HEK293 (cell line): Measurements from ENCODE around the gene MRPL45.

Experiments
- CTCF ChIA-PET: fragments of 350-600 bp; formaldehyde crosslinking; extraction: SDS; loops from one replicate; lab custom pipeline; 2021; ENCODE audit warnings: antibody characterized with exemption; lab: Yijun Ruan, JAX
- POLR2A ChIA-PET: fragments of 300-600 bp; formaldehyde crosslinking; extraction: SDS; loops from one replicate; lab custom pipeline; 2020; ENCODE audit warnings: antibody characterized with exemption, inconsistent platforms; lab: Yijun Ruan, JAX
- H3K27ac ChIP-seq: fragments of 200-500 bp; sonication (Bioruptor generic); 2 replicates; pipeline ENCODE4 v1.5.1; 2014; ENCODE audit warnings: low read depth, low read length, control low read depth, inconsistent platforms; ENCODE audit errors: extremely low read depth
- H3K36me3 ChIP-seq, 2 experiments: fragments of 200-500 bp in 1 of 2; sonication (Bioruptor generic) in 1 of 2; 1 replicate in 1 of 2; 2 replicates in 1 of 2; pipeline ENCODE4 v1.5.1; 2014 to 2017; ENCODE audit warnings: inconsistent platforms in 2 of 2, low read length in 2 of 2; ENCODE audit not compliant: control insufficient read depth in 2 of 2, insufficient read depth in 1 of 2
- H3K4me1 ChIP-seq: fragments of 200-500 bp; sonication (Bioruptor generic); 2 replicates; pipeline ENCODE4 v1.5.1; 2014; ENCODE audit warnings: mild to moderate bottlenecking, low read length, inconsistent platforms; ENCODE audit not compliant: control insufficient read depth, insufficient read depth
- H3K4me3 ChIP-seq: 2 replicates; pipeline ENCODE4 v1.5.1; 2011; ENCODE audit warnings: low read depth, mild to moderate bottlenecking, control low read depth, low read length, moderate library complexity
- H3K9me3 ChIP-seq: fragments of 200-500 bp; sonication (Bioruptor generic); 2 replicates; pipeline ENCODE4 v1.5.1; 2014; ENCODE audit warnings: low read depth, low read length, inconsistent platforms; ENCODE audit not compliant: control insufficient read depth, insufficient read depth
- GFI1B ChIP-seq: fragments of 450-650 bp; formaldehyde crosslinking; IDR thresholded peaks from 2 replicates; pipeline ENCODE4 v1.5.1; 2016; ENCODE audit warnings: missing biosample characterization, missing genetic modification characterization
- GLI2 ChIP-seq: fragments of 450-650 bp; formaldehyde crosslinking; IDR thresholded peaks from 2 replicates; pipeline ENCODE4; 2017; ENCODE audit warnings: missing biosample characterization, missing genetic modification characterization, low read depth, borderline replicate concordance
- GLIS2 ChIP-seq: fragments of 450-650 bp; formaldehyde crosslinking; IDR thresholded peaks from 2 replicates; pipeline ENCODE4 v1.5.1; 2016; ENCODE audit warnings: missing biosample characterization, missing genetic modification characterization
- KLF8 ChIP-seq: fragments of 450-650 bp; formaldehyde crosslinking; IDR thresholded peaks from 2 replicates; pipeline ENCODE4 v1.5.1; 2016; ENCODE audit warnings: missing biosample characterization, missing genetic modification characterization
- SP3 ChIP-seq: fragments of 450-650 bp; formaldehyde crosslinking; IDR thresholded peaks from 2 replicates; pipeline ENCODE4 v1.5.1; 2016; ENCODE audit warnings: missing biosample characterization, missing genetic modification characterization
- ZNF202 ChIP-seq: fragments of 450-650 bp; formaldehyde crosslinking; IDR thresholded peaks from 2 replicates; pipeline ENCODE4 v1.5.1; 2016; ENCODE audit warnings: missing biosample characterization, missing genetic modification characterization, borderline replicate concordance
- ZNF292 ChIP-seq: fragments of 450-650 bp; formaldehyde crosslinking; IDR thresholded peaks from 2 replicates; pipeline ENCODE4 v1.5.1; 2016; ENCODE audit warnings: low read depth, missing biosample characterization, missing genetic modification characterization, borderline replicate concordance
- ZNF433 ChIP-seq: fragments of 450-650 bp; formaldehyde crosslinking; IDR thresholded peaks from 2 replicates; pipeline ENCODE4 v1.5.1; 2016; ENCODE audit warnings: missing biosample characterization, missing genetic modification characterization, low read depth
- ZNF555 ChIP-seq: fragments of 450-650 bp; formaldehyde crosslinking; conservative IDR thresholded peaks from 2 replicates; pipeline ENCODE4 v1.5.1; 2017; ENCODE audit warnings: missing biosample characterization, mild to moderate bottlenecking, missing genetic modification characterization, inconsistent platforms
- ZNF558 ChIP-seq: fragments of 450-650 bp; formaldehyde crosslinking; IDR thresholded peaks from 2 replicates; pipeline ENCODE4 v1.5.1; 2016; ENCODE audit warnings: missing biosample characterization, missing genetic modification characterization
- ZNF623 ChIP-seq: fragments of 450-650 bp; formaldehyde crosslinking; IDR thresholded peaks from 2 replicates; pipeline ENCODE4 v1.5.1; 2016; ENCODE audit warnings: missing biosample characterization, missing genetic modification characterization
- TF ChIP-seq, protein P1 (sequence below): fragments of 450-650 bp; formaldehyde crosslinking; IDR thresholded peaks from 2 replicates; pipeline ENCODE4 v1.5.1; 2016; ENCODE audit warnings: missing biosample characterization, missing genetic modification characterization
- TF ChIP-seq, protein P2 (sequence below): fragments of 450-650 bp; formaldehyde crosslinking; IDR thresholded peaks from 2 replicates; pipeline ENCODE4 v1.5.1; 2016; ENCODE audit warnings: missing biosample characterization, missing genetic modification characterization, borderline replicate concordance
- TF ChIP-seq, protein P3 (sequence below): fragments of 450-650 bp; formaldehyde crosslinking; optimal IDR thresholded peaks from 2 replicates; pipeline ENCODE3; 2016; ENCODE audit warnings: missing biosample characterization, mild to moderate bottlenecking, missing genetic modification characterization
- TF ChIP-seq, protein P4 (sequence below): fragments of 450-650 bp; formaldehyde crosslinking; IDR thresholded peaks from 2 replicates; pipeline ENCODE4 v1.5.1; 2016; ENCODE audit warnings: missing biosample characterization, missing genetic modification characterization
- TF ChIP-seq, protein P5 (sequence below): fragments of 450-650 bp; formaldehyde crosslinking; IDR thresholded peaks from 2 replicates; pipeline ENCODE4 v1.5.1; 2016; ENCODE audit warnings: missing biosample characterization, missing genetic modification characterization
- TF ChIP-seq, protein P6 (sequence below): fragments of 450-650 bp; formaldehyde crosslinking; IDR thresholded peaks from 2 replicates; pipeline ENCODE4 v1.5.0; 2017; ENCODE audit warnings: missing biosample characterization, missing genetic modification characterization, borderline replicate concordance

Gene MRPL45

DNA sequence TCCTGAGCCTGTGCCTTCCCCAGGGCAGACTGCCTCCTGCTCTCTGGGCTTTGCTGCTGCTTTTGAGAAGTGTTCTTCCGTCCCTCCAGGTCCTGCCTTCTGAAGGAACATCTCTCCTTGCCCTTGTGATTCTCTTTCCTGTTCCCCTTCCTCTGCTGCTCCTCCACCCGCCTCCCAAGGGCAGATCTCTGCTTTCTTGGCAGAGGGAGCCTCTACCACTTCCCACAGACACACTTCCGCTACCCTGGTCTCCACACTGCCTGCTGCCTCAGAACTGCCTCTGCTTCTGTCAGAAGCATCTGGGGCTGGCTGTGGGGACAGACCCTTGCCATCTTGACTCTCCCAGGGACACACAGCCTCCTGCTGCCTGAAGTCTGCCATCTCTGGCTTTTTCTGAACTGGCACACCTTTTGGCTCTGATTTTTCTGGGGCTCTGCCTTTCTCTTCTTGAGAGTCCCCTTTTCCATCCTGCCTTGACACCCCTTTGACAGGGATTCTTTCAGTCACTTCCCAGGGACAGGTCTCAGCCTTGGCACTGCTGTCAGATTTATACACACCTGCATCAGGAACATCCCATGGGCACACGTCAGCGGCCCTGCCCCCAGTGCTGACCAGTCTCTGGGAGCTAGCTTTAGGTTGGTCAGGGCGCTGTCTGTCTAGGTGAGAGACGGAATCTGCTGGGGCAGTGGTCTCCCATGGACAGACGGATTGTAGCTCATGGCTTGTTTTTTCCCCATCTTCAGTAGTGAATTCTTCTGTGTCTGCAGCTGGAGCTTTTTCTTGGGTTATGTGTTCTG is 30.2 kb downstream of the MRPL45 start:
- H3K4me3 ChIP-seq, result no peak overlapping the region
- H3K27ac ChIP-seq, result no peak overlapping the region
- peaks cover 4% of the 10 kb centered on the region for H3K4me1 ChIP-seq
- TF ChIP-seq GLI2 (tag by site-specific recombination) (no peak), SP3 (tag by site-specific recombination) (no peak), ZNF558 (no peak), ZNF555 (tag by site-specific recombination) (no peak), ZNF202 (tag by site-specific recombination) (no peak), GFI1B (tag by site-specific recombination) (no peak), GLIS2 (tag by site-specific recombination) (no peak), KLF8 (tag by site-specific recombination) (no peak), ZNF292 (no peak), ZNF433 (tag by site-specific recombination) (no peak), ZNF623 (tag by site-specific recombination) (no peak)
- TF ChIP-seq, protein P1, sequence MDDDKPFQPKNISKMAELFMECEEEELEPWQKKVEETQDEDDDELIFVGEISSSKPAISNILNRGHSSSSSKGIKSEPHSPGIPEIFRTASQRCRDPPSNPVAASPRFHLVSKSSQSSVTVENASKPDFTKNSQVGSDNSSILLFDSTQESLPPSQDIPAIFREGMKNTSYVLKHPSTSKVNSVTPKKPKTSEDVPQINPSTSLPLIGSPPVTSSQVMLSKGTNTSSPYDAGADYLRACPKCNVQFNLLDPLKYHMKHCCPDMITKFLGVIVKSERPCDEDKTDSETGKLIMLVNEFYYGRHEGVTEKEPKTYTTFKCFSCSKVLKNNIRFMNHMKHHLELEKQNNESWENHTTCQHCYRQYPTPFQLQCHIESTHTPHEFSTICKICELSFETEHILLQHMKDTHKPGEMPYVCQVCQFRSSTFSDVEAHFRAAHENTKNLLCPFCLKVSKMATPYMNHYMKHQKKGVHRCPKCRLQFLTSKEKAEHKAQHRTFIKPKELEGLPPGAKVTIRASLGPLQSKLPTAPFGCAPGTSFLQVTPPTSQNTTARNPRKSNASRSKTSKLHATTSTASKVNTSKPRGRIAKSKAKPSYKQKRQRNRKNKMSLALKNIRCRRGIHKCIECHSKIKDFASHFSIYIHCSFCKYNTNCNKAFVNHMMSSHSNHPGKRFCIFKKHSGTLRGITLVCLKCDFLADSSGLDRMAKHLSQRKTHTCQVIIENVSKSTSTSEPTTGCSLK, result no peak
- TF ChIP-seq, protein P2, sequence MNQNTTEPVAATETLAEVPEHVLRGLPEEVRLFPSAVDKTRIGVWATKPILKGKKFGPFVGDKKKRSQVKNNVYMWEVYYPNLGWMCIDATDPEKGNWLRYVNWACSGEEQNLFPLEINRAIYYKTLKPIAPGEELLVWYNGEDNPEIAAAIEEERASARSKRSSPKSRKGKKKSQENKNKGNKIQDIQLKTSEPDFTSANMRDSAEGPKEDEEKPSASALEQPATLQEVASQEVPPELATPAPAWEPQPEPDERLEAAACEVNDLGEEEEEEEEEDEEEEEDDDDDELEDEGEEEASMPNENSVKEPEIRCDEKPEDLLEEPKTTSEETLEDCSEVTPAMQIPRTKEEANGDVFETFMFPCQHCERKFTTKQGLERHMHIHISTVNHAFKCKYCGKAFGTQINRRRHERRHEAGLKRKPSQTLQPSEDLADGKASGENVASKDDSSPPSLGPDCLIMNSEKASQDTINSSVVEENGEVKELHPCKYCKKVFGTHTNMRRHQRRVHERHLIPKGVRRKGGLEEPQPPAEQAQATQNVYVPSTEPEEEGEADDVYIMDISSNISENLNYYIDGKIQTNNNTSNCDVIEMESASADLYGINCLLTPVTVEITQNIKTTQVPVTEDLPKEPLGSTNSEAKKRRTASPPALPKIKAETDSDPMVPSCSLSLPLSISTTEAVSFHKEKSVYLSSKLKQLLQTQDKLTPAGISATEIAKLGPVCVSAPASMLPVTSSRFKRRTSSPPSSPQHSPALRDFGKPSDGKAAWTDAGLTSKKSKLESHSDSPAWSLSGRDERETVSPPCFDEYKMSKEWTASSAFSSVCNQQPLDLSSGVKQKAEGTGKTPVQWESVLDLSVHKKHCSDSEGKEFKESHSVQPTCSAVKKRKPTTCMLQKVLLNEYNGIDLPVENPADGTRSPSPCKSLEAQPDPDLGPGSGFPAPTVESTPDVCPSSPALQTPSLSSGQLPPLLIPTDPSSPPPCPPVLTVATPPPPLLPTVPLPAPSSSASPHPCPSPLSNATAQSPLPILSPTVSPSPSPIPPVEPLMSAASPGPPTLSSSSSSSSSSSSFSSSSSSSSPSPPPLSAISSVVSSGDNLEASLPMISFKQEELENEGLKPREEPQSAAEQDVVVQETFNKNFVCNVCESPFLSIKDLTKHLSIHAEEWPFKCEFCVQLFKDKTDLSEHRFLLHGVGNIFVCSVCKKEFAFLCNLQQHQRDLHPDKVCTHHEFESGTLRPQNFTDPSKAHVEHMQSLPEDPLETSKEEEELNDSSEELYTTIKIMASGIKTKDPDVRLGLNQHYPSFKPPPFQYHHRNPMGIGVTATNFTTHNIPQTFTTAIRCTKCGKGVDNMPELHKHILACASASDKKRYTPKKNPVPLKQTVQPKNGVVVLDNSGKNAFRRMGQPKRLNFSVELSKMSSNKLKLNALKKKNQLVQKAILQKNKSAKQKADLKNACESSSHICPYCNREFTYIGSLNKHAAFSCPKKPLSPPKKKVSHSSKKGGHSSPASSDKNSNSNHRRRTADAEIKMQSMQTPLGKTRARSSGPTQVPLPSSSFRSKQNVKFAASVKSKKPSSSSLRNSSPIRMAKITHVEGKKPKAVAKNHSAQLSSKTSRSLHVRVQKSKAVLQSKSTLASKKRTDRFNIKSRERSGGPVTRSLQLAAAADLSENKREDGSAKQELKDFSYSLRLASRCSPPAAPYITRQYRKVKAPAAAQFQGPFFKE (tag by site-specific recombination), result no peak
- TF ChIP-seq, protein P3, sequence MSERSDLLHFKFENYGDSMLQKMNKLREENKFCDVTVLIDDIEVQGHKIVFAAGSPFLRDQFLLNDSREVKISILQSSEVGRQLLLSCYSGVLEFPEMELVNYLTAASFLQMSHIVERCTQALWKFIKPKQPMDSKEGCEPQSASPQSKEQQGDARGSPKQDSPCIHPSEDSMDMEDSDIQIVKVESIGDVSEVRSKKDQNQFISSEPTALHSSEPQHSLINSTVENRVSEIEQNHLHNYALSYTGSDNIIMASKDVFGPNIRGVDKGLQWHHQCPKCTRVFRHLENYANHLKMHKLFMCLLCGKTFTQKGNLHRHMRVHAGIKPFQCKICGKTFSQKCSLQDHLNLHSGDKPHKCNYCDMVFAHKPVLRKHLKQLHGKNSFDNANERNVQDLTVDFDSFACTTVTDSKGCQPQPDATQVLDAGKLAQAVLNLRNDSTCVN (tag by site-specific recombination), result no peak
- TF ChIP-seq, protein P4, sequence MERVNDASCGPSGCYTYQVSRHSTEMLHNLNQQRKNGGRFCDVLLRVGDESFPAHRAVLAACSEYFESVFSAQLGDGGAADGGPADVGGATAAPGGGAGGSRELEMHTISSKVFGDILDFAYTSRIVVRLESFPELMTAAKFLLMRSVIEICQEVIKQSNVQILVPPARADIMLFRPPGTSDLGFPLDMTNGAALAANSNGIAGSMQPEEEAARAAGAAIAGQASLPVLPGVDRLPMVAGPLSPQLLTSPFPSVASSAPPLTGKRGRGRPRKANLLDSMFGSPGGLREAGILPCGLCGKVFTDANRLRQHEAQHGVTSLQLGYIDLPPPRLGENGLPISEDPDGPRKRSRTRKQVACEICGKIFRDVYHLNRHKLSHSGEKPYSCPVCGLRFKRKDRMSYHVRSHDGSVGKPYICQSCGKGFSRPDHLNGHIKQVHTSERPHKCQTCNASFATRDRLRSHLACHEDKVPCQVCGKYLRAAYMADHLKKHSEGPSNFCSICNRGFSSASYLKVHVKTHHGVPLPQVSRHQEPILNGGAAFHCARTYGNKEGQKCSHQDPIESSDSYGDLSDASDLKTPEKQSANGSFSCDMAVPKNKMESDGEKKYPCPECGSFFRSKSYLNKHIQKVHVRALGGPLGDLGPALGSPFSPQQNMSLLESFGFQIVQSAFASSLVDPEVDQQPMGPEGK, result no peak
- TF ChIP-seq, protein P5, sequence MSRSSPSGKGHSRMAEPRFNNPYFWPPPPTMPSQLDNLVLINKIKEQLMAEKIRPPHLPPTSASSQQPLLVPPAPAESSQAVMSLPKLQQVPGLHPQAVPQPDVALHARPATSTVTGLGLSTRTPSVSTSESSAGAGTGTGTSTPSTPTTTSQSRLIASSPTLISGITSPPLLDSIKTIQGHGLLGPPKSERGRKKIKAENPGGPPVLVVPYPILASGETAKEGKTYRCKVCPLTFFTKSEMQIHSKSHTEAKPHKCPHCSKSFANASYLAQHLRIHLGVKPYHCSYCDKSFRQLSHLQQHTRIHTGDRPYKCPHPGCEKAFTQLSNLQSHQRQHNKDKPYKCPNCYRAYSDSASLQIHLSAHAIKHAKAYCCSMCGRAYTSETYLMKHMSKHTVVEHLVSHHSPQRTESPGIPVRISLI (tag by site-specific recombination), result no peak
- TF ChIP-seq, protein P6, sequence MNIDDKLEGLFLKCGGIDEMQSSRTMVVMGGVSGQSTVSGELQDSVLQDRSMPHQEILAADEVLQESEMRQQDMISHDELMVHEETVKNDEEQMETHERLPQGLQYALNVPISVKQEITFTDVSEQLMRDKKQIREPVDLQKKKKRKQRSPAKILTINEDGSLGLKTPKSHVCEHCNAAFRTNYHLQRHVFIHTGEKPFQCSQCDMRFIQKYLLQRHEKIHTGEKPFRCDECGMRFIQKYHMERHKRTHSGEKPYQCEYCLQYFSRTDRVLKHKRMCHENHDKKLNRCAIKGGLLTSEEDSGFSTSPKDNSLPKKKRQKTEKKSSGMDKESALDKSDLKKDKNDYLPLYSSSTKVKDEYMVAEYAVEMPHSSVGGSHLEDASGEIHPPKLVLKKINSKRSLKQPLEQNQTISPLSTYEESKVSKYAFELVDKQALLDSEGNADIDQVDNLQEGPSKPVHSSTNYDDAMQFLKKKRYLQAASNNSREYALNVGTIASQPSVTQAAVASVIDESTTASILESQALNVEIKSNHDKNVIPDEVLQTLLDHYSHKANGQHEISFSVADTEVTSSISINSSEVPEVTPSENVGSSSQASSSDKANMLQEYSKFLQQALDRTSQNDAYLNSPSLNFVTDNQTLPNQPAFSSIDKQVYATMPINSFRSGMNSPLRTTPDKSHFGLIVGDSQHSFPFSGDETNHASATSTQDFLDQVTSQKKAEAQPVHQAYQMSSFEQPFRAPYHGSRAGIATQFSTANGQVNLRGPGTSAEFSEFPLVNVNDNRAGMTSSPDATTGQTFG (tag by site-specific recombination), result no peak
- H3K9me3 ChIP-seq, result no peaks in the 10 kb centered on the region
- CTCF ChIA-PET, result interaction anchor here (0.6 to 6.4 kb wide), 9 partner anchors 11 to 257 kb away, joined by 3 to 51 read pairs (median 7); partner anchors contain the start of gene SOCS7
- peaks cover 14 to 20% of the 10 kb centered on the region in 2 experiments for H3K36me3 ChIP-seq
- POLR2A ChIA-PET, result interaction anchor here (0.6 to 1.7 kb wide), 2 partner anchors 12 to 24 kb away, joined by 3 to 4 read pairs; partner anchors contain the start of gene SOCS7
